ENCODE measurements around the gene MTHFD2. TPM values are rescaled to one million over a fixed set of nuclear protein-coding genes. Genes with fewer than 3 reads are reported as not detected.
A peak's percentile ranks its signal among the peaks of the same experiment; 100 is the strongest.

Gene MTHFD2
- total and polyA plus RNA-seq, 11 donors, result 12.9 to 40.5 (median 17.5) TPM

- TF ChIP-seq POLR2A (IDR thresholded peaks at IDR 0.05) (no peak), CTCF (IDR thresholded peaks at IDR 0.05) (no peak)
- Histone ChIP-seq H3K9me3 (no peaks in the 10 kb centered on the region), H3K4me3 (no peak overlapping the region), H3K4me1 (peaks cover 0 to 6% (median 0%) of the 10 kb centered on the region in 12 donors), H3K27me3 (no peaks in the 10 kb centered on the region), H3K27ac (no peak overlapping the region), H3K36me3 (no peaks in the 10 kb centered on the region)
- intact Hi-C loops (cut with DNase I), result loop anchor here in 3 of 10 donors (5.0 to 10.0 kb wide), 2 partner anchors 68 to 131 kb away; no protein-coding TSS in a partner anchor
- 12 to 33% (median 29%) methylated on average over 1 of the region's 1 CpG for WGBS, 4 donors
- ATAC-seq (no peak), DNase-seq (no peak)
Measured at GRCh38 chr2:74264281-74264680, 65.9 kb downstream of the MTHFD2 start.

GRCh38 chr2:74267068-74267467 lies 68.7 kb downstream of the MTHFD2 start:
- intact Hi-C loops (cut with DNase I), result loop anchor here in 2 of 10 donors (2.0 to 10.0 kb wide), 2 partner anchors 68 to 128 kb away; no protein-coding TSS in a partner anchor
- no peak overlapping the region for H3K27ac ChIP-seq
- DNase-seq, result no peak
- TF ChIP-seq POLR2A (IDR thresholded peaks at IDR 0.05) (no peak), CTCF (IDR thresholded peaks at IDR 0.05) (peak in 9 of 12 donors; percentile 9 to 39 (median 25))
- no peak overlapping the region for H3K4me3 ChIP-seq
- H3K4me1 ChIP-seq, result peaks cover 0 to 6% (median 0%) of the 10 kb centered on the region in 12 donors
- no peaks in the 10 kb centered on the region for H3K9me3 ChIP-seq
- WGBS, 4 donors, result 37 to 42% (median 40%) methylated on average over 4 of the region's 4 CpGs
- ATAC-seq, result peak in 2 of 4 donors; percentile 41 to 47
- no peaks in the 10 kb centered on the region for H3K36me3 ChIP-seq
- H3K27me3 ChIP-seq, result no peaks in the 10 kb centered on the region

Other genes with a start within 250 kb of the MTHFD2 start
- gene TET3, start 213.7 kb upstream of the MTHFD2 start, total RNA-seq, result 10 to 100 TPM in 1 of 9 donors, 1 to 10 TPM in 8; 1.8 to 12.6 (median 2.5) TPM
- 1 to 10 TPM; 1.2 to 4.2 TPM for gene TET3, start 213.7 kb upstream of the MTHFD2 start, polyA plus RNA-seq
- gene BOLA3, start 50.7 kb upstream of the MTHFD2 start, total RNA-seq, result 100 to 1,000 TPM in 1 of 9 donors, 10 to 100 TPM in 8; 52.2 to 165 (median 65.3) TPM
- 100 to 1,000 TPM in 1 of 2 donors, 10 to 100 TPM in 1; 56.0 to 242 TPM for gene BOLA3, start 50.7 kb upstream of the MTHFD2 start, polyA plus RNA-seq
- gene MOB1A, start 19.7 kb upstream of the MTHFD2 start, total RNA-seq, result 100 to 1,000 TPM in 1 of 9 donors, 10 to 100 TPM in 8; 42.2 to 104 (median 55.4) TPM
- gene MOB1A, start 19.7 kb upstream of the MTHFD2 start, polyA plus RNA-seq, result 10 to 100 TPM; 15.0 to 33.8 TPM
- gene SLC4A5, start 144.8 kb downstream of the MTHFD2 start, total RNA-seq, result 1 to 10 TPM in 7 of 9 donors, under 1 TPM in 2; 0.36 to 4.1 (median 1.6) TPM
- 1 to 10 TPM in 1 of 2 donors, under 1 TPM in 1; 0.72 to 1.2 TPM for gene SLC4A5, start 144.8 kb downstream of the MTHFD2 start, polyA plus RNA-seq
- 100 to 1,000 TPM; 129 to 376 (median 211) TPM for gene DCTN1, start 181.7 kb downstream of the MTHFD2 start, total RNA-seq
- 100 to 1,000 TPM; 149 to 171 TPM for gene DCTN1, start 181.7 kb downstream of the MTHFD2 start, polyA plus RNA-seq
- gene C2orf81, start 223.0 kb downstream of the MTHFD2 start, total RNA-seq, result 1 to 10 TPM in 3 of 9 donors, under 1 TPM in 6; 0.48 to 2.3 (median 0.85) TPM
- 1 to 10 TPM in 1 of 2 donors, under 1 TPM in 1; 0.91 to 1.1 TPM for gene C2orf81, start 223.0 kb downstream of the MTHFD2 start, polyA plus RNA-seq
- gene WDR54, start 223.1 kb downstream of the MTHFD2 start, total RNA-seq, result 1 to 10 TPM; 1.5 to 5.1 (median 3.0) TPM
- 1 to 10 TPM; 1.4 to 6.5 TPM for gene WDR54, start 223.1 kb downstream of the MTHFD2 start, polyA plus RNA-seq
- 10 to 100 TPM; 10.9 to 19.6 (median 15.3) TPM for gene RTKN, start 243.3 kb downstream of the MTHFD2 start, total RNA-seq
- 10 to 100 TPM; 18.0 to 27.6 TPM for gene RTKN, start 243.3 kb downstream of the MTHFD2 start, polyA plus RNA-seq

All from heart left ventricle (tissue), 16 donors.